PFSK-1 (cell line): ENCODE results near the gene VANGL1.

Source experiments
- POLR2AphosphoS5 ChIP-seq: IDR thresholded peaks from 2 replicates; pipeline ENCODE4 v1.6.1; 2012; ENCODE audit warnings: low read depth, mild to moderate bottlenecking, control low read depth, low read length, moderate library complexity
- TAF1 ChIP-seq: IDR thresholded peaks from 2 replicates; pipeline ENCODE4 v1.6.1; 2012; ENCODE audit warnings: low read length, control low read depth, borderline replicate concordance; ENCODE audit not compliant: insufficient read depth
- TF ChIP-seq, protein P1 (sequence below), 2 experiments: IDR thresholded peaks; 2 replicates each; pipeline versions ENCODE4 v1.6.1 to v1.8.0; 2011 to 2012; ENCODE audit warnings: low read depth in 2 of 2, low read length in 2 of 2, control low read depth in 1 of 2, inconsistent platforms in 1 of 2, mild to moderate bottlenecking in 1 of 2, moderate library complexity in 1 of 2; ENCODE audit not compliant: insufficient read depth in 1 of 2

DNA sequence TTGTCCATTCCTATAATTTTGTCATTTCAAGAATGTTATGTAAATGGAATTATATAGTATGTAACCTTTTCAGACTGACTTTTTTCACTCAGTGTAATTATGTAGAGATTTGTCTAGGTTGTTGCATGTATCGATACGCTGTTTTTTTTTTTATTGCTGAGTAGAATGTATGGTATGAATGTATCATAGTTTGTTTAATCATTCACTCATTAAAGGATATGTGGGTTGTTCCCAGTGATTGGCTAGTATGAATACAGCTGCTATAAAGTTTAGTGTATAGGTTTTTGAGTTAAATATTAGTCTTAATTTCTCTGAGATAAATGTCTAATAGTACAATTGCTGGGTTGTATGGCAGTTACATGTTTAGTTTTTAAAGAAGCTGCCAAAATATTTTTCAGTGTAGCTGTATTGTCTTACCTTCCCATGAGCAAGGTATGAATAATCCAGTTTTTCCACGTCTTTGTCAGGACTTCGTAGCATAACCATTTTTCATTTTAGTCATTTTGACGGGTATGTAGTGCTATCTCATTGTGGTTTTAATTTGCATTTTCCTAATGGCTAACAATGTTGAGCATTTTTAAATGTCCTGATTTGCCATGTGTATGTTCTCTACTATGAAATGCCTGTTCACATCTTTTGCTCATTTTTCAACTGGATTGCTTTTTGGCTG, 104.4 kb downstream of the VANGL1 start:
- TF ChIP-seq POLR2AphosphoS5 (no peak), TAF1 (no peak)
- TF ChIP-seq, protein P1, sequence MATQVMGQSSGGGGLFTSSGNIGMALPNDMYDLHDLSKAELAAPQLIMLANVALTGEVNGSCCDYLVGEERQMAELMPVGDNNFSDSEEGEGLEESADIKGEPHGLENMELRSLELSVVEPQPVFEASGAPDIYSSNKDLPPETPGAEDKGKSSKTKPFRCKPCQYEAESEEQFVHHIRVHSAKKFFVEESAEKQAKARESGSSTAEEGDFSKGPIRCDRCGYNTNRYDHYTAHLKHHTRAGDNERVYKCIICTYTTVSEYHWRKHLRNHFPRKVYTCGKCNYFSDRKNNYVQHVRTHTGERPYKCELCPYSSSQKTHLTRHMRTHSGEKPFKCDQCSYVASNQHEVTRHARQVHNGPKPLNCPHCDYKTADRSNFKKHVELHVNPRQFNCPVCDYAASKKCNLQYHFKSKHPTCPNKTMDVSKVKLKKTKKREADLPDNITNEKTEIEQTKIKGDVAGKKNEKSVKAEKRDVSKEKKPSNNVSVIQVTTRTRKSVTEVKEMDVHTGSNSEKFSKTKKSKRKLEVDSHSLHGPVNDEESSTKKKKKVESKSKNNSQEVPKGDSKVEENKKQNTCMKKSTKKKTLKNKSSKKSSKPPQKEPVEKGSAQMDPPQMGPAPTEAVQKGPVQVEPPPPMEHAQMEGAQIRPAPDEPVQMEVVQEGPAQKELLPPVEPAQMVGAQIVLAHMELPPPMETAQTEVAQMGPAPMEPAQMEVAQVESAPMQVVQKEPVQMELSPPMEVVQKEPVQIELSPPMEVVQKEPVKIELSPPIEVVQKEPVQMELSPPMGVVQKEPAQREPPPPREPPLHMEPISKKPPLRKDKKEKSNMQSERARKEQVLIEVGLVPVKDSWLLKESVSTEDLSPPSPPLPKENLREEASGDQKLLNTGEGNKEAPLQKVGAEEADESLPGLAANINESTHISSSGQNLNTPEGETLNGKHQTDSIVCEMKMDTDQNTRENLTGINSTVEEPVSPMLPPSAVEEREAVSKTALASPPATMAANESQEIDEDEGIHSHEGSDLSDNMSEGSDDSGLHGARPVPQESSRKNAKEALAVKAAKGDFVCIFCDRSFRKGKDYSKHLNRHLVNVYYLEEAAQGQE (IDR thresholded peaks at IDR 0.05; ENCODE audit: insufficient read depth in 1 of 2, low read depth in 2 of 2, low read length in 2 of 2), result no peak
